ENCODE data around the gene NSUN3. TPM values are rescaled to one million over a fixed set of nuclear protein-coding genes. Genes with fewer than 3 reads are reported as not detected.
"Not testable (repeated sequence)": the region's sequence is repeated elsewhere in the genome, so short reads cannot be mapped to it uniquely, and the experiment has no call there.

The NSUN3 gene
- total RNA-seq, 1 experiment from 2014 or later: 18.8 TPM

- TF ChIP-seq, protein P1, sequence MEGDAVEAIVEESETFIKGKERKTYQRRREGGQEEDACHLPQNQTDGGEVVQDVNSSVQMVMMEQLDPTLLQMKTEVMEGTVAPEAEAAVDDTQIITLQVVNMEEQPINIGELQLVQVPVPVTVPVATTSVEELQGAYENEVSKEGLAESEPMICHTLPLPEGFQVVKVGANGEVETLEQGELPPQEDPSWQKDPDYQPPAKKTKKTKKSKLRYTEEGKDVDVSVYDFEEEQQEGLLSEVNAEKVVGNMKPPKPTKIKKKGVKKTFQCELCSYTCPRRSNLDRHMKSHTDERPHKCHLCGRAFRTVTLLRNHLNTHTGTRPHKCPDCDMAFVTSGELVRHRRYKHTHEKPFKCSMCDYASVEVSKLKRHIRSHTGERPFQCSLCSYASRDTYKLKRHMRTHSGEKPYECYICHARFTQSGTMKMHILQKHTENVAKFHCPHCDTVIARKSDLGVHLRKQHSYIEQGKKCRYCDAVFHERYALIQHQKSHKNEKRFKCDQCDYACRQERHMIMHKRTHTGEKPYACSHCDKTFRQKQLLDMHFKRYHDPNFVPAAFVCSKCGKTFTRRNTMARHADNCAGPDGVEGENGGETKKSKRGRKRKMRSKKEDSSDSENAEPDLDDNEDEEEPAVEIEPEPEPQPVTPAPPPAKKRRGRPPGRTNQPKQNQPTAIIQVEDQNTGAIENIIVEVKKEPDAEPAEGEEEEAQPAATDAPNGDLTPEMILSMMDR (conservative IDR thresholded peaks at IDR 0.05): no peak
- TF ChIP-seq EZH2 (IDR thresholded peaks at IDR 0.05; ENCODE audit: low read depth): no peak
- peak in 1 of 2 experiments; percentile 33 for DNase-seq
- H3K79me2 ChIP-seq (ENCODE audit: low read depth): no peaks in the 10 kb centered on the region
- intact Hi-C loops (cut with micrococcal nuclease; ENCODE audit: unreplicated experiment): no loop called here
- no peak overlapping the region for H3K4me3 ChIP-seq
- no peaks in the 10 kb centered on the region for H3K4me1 ChIP-seq (replicated peaks; ENCODE audit: insufficient read depth)
- H4K20me1 ChIP-seq (ENCODE audit: insufficient read depth): no peaks in the 10 kb centered on the region; the same call in 1 of the 2 replicates
- no peaks in the 10 kb centered on the region for H3K27me3 ChIP-seq (ENCODE audit: insufficient read depth, low read depth)
- no peaks in the 10 kb centered on the region for H3K36me3 ChIP-seq (ENCODE audit: low read depth)
- H3K27ac ChIP-seq: no peak overlapping the region
- no peak overlapping the region for H2AFZ ChIP-seq
- H3K9me3 ChIP-seq (ENCODE audit: insufficient read depth, low read depth): no peaks in the 10 kb centered on the region
- CTCF ChIA-PET: no interaction called here
- no TSS peak for BruUV-seq (replicated peaks)
- H3K4me2 ChIP-seq: no peak overlapping the region
- no peaks in the 10 kb centered on the region for H3K9me2 ChIP-seq (ENCODE audit: insufficient read depth)
- POLR2A ChIA-PET (ENCODE audit: unreplicated experiment): no interaction called here
- H3F3A ChIP-seq (ENCODE audit: insufficient read depth, low read depth): no peaks in the 10 kb centered on the region
These were observed 13.2 kb downstream of the NSUN3 start for GRCh38 chr3:94076055-94076454.

DNA sequence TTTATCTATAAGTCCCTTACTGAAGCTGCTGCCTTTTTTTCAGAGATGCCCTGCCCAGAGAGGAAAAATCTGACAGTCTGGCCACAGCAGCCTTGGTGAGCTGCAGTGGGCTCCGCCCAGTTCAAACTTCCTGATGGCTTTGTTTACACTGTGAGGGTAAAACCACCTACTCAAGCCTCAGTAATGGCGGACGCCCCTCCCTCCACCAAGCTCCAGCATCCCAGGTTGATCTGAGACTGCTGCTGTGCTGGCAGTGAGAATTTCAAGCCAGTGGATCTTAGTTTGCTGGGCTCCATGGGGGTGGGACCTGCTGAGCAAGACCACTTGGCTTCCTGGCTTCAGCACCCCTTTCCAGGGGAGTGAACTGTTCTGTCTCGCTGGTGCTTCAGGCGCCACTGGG, 17.7 kb downstream of the NSUN3 start:
- H3K36me3 ChIP-seq (ENCODE audit: low read depth); H3K27me3 ChIP-seq (ENCODE audit: insufficient read depth, low read depth); H3K27ac ChIP-seq; H3K4me2 ChIP-seq; H3F3A ChIP-seq (ENCODE audit: insufficient read depth, low read depth); H3K79me2 ChIP-seq (ENCODE audit: low read depth); intact Hi-C loops (cut with micrococcal nuclease; ENCODE audit: unreplicated experiment); H3K4me1 ChIP-seq (replicated peaks; ENCODE audit: insufficient read depth); H3K9me2 ChIP-seq (ENCODE audit: insufficient read depth); H4K20me1 ChIP-seq (ENCODE audit: insufficient read depth); H3K9me3 ChIP-seq (ENCODE audit: insufficient read depth, low read depth); H3K4me3 ChIP-seq; BruUV-seq (replicated peaks); POLR2A ChIA-PET (ENCODE audit: unreplicated experiment); CTCF ChIA-PET; H2AFZ ChIP-seq: not testable (repeated sequence)
- peak; percentile 8 to 17 for DNase-seq

- Histone ChIP-seq H2AFZ (no peak overlapping the region), H3K9me3 (ENCODE audit: insufficient read depth, low read depth) (no peaks in the 10 kb centered on the region), H3K9me2 (ENCODE audit: insufficient read depth) (no peaks in the 10 kb centered on the region), H4K20me1 (ENCODE audit: insufficient read depth) (no peaks in the 10 kb centered on the region; the same call in 1 of the 2 replicates), H3K36me3 (ENCODE audit: low read depth) (no peaks in the 10 kb centered on the region), H3K27me3 (ENCODE audit: insufficient read depth, low read depth) (no peaks in the 10 kb centered on the region), H3K27ac (no peak overlapping the region), H3K4me3 (no peak overlapping the region), H3K79me2 (ENCODE audit: low read depth) (no peaks in the 10 kb centered on the region), H3F3A (ENCODE audit: insufficient read depth, low read depth) (no peaks in the 10 kb centered on the region), H3K4me1 (replicated peaks; ENCODE audit: insufficient read depth) (no peaks in the 10 kb centered on the region), H3K4me2 (no peak overlapping the region)
- CTCF ChIA-PET: no interaction called here
- TF ChIP-seq EZH2 (IDR thresholded peaks at IDR 0.05; ENCODE audit: low read depth): no peak
- TF ChIP-seq, protein P1 (conservative IDR thresholded peaks at IDR 0.05): no peak
- peak in 1 of 2 experiments; percentile 33 for DNase-seq
- POLR2A ChIA-PET (ENCODE audit: unreplicated experiment): no interaction called here
- no TSS peak for BruUV-seq (replicated peaks)
- intact Hi-C loops (cut with micrococcal nuclease; ENCODE audit: unreplicated experiment): no loop called here
These were observed 19.0 kb downstream of the NSUN3 start for GRCh38 chr3:94081884-94082283.

DNA sequence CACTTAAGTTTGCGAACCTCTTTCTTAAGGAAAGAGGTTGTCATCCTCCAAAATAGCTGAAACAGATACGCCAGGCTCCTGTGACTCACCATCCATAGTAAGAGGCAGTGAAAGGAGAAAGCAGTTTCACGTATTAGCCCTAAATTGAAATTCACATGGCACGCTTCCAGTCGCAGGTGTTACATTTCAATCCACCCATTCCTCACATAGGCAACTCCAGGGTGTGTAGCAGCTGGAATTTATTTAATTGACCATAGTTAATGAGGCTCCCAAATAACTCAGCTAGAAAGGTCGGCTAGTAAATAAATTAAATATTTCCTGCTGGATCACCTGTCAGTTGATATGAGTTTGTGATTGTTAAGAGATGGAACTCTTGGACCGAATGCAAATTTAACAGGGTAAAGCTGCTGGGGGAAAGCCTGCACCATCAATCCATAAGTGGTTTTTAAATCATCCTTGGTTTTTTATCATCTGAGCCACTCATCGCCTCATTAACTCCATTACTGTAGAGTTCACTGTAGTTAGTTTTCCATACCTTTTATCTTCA, 19.6 kb downstream of the NSUN3 start:
- ChIA-PET CTCF (no interaction called here), POLR2A (ENCODE audit: unreplicated experiment) (no interaction called here)
- H3K9me3 ChIP-seq (ENCODE audit: insufficient read depth, low read depth): no peaks in the 10 kb centered on the region
- no peak overlapping the region for H3K27ac ChIP-seq
- H3K9me2 ChIP-seq (ENCODE audit: insufficient read depth): no peaks in the 10 kb centered on the region
- intact Hi-C loops (cut with micrococcal nuclease; ENCODE audit: unreplicated experiment): no loop called here
- no peaks in the 10 kb centered on the region; the same call in 1 of the 2 replicates for H4K20me1 ChIP-seq (ENCODE audit: insufficient read depth)
- H3K4me1 ChIP-seq (replicated peaks; ENCODE audit: insufficient read depth): no peaks in the 10 kb centered on the region
- DNase-seq: peak in 1 of 2 experiments; percentile 31
- no peaks in the 10 kb centered on the region for H3K27me3 ChIP-seq (ENCODE audit: insufficient read depth, low read depth)
- no peak overlapping the region for H3K4me2 ChIP-seq
- no TSS peak for BruUV-seq (replicated peaks)
- no peaks in the 10 kb centered on the region for H3F3A ChIP-seq (ENCODE audit: insufficient read depth, low read depth)
- H3K79me2 ChIP-seq (ENCODE audit: low read depth): no peaks in the 10 kb centered on the region
- no peak overlapping the region for H2AFZ ChIP-seq
- H3K4me3 ChIP-seq: no peak overlapping the region
- TF ChIP-seq, protein P1 (conservative IDR thresholded peaks at IDR 0.05): no peak
- no peak for TF ChIP-seq EZH2 (IDR thresholded peaks at IDR 0.05; ENCODE audit: low read depth)
- no peaks in the 10 kb centered on the region for H3K36me3 ChIP-seq (ENCODE audit: low read depth)
